ENCODE data around the gene KCNH1. TPM values are rescaled to one million over a fixed set of nuclear protein-coding genes. Genes with fewer than 3 reads are reported as not detected.

KCNH1 gene
- total and polyA plus RNA-seq, 2 experiments from 2014 or later = 0.28 TPM; not detected in 1

- H3K36me3 ChIP-seq (ENCODE audit: insufficient read depth) = no peaks in the 10 kb centered on the region
- H3K27me3 Mint-ChIP-seq (ENCODE audit: insufficient read depth, low read depth, poor library complexity) = peaks cover 2% of the 10 kb centered on the region
- no peak for TF ChIP-seq POLR2AphosphoS5 (IDR thresholded peaks at IDR 0.05; ENCODE audit: low read depth)
- TF ChIP-seq ZNF462 (CRISPR knock-in tag; IDR thresholded peaks at IDR 0.05) = no peak
- TF ChIP-seq ZNF331 (CRISPR knock-in tag; IDR thresholded peaks at IDR 0.05; ENCODE audit: low read depth) = no peak
- no peak for TF ChIP-seq JUNB (IDR thresholded peaks at IDR 0.05; ENCODE audit: unreplicated experiment)
- TF ChIP-seq NANOG (IDR thresholded peaks at IDR 0.05; ENCODE audit: borderline replicate concordance) = no peak
- TF ChIP-seq CREB1 (CRISPR knock-in tag; IDR thresholded peaks at IDR 0.05; ENCODE audit: low read depth) = no peak
- no peak for TF ChIP-seq ZNF114 (CRISPR knock-in tag; IDR thresholded peaks at IDR 0.05)
- no peak for TF ChIP-seq CTCF (conservative IDR thresholded peaks at IDR 0.05; ENCODE audit: low read depth in 2 of 2)
- TF ChIP-seq, protein P1, sequence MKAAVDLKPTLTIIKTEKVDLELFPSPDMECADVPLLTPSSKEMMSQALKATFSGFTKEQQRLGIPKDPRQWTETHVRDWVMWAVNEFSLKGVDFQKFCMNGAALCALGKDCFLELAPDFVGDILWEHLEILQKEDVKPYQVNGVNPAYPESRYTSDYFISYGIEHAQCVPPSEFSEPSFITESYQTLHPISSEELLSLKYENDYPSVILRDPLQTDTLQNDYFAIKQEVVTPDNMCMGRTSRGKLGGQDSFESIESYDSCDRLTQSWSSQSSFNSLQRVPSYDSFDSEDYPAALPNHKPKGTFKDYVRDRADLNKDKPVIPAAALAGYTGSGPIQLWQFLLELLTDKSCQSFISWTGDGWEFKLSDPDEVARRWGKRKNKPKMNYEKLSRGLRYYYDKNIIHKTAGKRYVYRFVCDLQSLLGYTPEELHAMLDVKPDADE (IDR thresholded peaks at IDR 0.05) = no peak
- TF ChIP-seq EZH2 (IDR thresholded peaks at IDR 0.05; ENCODE audit: low read depth, unreplicated experiment) = no peak
- no peak for TF ChIP-seq STAT1 (IDR thresholded peaks at IDR 0.05; ENCODE audit: unreplicated experiment)
- no peak for TF ChIP-seq EZH2phosphoT487 (IDR thresholded peaks at IDR 0.05; ENCODE audit: unreplicated experiment)
- no peak overlapping the region for H3K4me3 ChIP-seq
- H3K36me3 Mint-ChIP-seq (ENCODE audit: low read depth) = no peaks in the 10 kb centered on the region
- H3K27me3 ChIP-seq (ENCODE audit: insufficient read depth) = no peaks in the 10 kb centered on the region
- H3K79me2 ChIP-seq (replicated peaks; ENCODE audit: insufficient read depth) = no peaks in the 10 kb centered on the region
- no peak for DNase-seq (ENCODE audit: low spot score)
- H3K9me2 ChIP-seq (ENCODE audit: insufficient read depth) = no peaks in the 10 kb centered on the region
- no peak overlapping the region for H2AFZ ChIP-seq
- no peak overlapping the region for H3K27ac Mint-ChIP-seq
- no peaks in the 10 kb centered on the region for H3K4me1 ChIP-seq (ENCODE audit: insufficient read depth)
- no peaks in the 10 kb centered on the region for H3K4me1 Mint-ChIP-seq
- no peak overlapping the region for H3K4me2 ChIP-seq
- no peak overlapping the region for H3K27ac ChIP-seq (ENCODE audit: low read depth)
- H3K9me3 Mint-ChIP-seq = peaks cover 3% of the 10 kb centered on the region; the same call in 2 of the 3 replicates
- no peaks in the 10 kb centered on the region for H4K20me1 ChIP-seq (replicated peaks; ENCODE audit: insufficient read depth)
- H3K4me3 Mint-ChIP-seq = no peak overlapping the region
- no peaks in the 10 kb centered on the region for H3F3A ChIP-seq (replicated peaks; ENCODE audit: low read depth)
- no peak for ATAC-seq
These were observed 437.2 kb downstream of the KCNH1 start for GRCh38 chr1:210696709-210697108.

All from GM23338 (cell line).